NCI-H69 (cell line): ENCODE data around the gene KIF16B.
A peak's percentile ranks its signal among the peaks of the same experiment; 100 is the strongest.

Experiments
- DNase-seq: peaks from one replicate; lab custom pipeline; 2025; lab: John Stamatoyannopoulos, UW

KIF16B gene

DNA sequence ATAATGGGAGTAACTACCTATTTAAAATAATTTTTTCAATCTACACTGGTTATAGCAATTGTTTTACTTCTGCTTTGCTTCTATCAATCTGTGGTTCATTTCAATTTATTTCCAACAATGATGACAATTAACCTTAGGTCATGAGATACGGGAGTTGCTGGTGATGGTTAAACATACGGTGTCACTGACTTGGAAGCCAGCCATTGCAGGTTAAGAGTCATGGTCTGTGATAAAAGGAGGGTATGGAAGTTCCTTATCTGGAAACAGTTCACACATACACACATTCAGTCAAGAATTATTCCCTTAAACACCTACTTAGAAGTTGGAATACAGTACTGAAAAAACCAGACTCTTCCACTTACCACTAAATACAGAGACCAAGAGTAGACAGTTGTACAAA is 180.0 kb downstream of the KIF16B start:
- DNase-seq: no peak

DNA sequence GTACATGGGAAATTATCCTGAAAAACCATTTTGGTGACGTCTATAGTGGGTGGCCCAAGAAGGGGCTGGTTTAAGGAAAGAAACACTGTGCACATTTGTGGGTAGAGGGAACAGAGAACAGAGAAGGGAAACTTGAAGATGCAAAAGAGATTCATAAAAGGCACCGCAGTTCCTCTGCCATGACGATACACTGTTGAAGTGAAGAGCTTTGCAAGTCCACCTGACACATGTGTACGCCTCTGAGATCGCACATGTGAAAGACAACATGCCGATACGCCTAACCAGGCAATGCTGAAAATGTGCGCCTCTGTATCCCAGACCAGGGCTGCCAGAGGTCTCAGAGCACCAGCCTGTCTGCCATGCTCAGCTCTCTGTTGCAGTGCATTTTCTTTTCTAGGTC is 180.9 kb downstream of the KIF16B start:
- DNase-seq: no peak

DNA sequence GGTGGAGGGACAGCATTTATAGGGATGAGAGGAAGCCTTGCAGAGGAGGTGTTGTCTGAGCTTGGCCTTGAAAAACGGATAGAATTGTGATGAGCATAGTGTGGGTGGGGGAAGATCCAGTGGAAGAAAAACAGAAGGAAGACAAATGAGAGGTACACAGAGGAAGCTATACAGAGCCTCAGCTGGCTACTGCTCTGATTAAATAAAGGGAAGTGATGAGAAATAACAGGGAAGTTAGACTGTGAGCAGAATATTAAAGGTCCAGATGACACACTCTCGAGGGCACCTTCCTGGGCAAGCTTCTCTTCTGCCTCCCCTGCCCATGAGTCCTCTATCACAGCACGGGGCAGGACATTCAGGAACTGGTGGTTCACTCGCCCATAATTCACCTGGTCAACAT is 182.3 kb downstream of the KIF16B start:
- DNase-seq: no peak

DNA sequence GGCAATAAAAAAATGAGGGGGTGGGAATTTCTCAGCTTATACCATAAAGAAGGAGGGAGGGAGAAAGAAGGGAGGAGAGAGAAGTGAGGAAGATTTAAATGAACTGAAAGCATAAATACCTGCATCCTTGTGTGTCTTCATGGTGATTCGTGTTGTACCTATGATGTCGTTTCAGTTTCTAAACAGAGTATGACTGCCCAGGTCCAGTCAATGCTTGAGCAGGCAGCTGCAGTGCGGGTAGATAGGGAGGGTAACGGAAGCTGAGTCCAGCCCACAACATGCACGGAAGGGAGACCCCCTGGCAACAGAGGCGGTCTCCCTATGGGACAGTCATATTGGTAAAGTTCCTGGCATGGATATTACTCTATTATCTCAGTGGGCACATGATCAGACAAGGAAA is 184.5 kb downstream of the KIF16B start:
- DNase-seq: no peak

DNA sequence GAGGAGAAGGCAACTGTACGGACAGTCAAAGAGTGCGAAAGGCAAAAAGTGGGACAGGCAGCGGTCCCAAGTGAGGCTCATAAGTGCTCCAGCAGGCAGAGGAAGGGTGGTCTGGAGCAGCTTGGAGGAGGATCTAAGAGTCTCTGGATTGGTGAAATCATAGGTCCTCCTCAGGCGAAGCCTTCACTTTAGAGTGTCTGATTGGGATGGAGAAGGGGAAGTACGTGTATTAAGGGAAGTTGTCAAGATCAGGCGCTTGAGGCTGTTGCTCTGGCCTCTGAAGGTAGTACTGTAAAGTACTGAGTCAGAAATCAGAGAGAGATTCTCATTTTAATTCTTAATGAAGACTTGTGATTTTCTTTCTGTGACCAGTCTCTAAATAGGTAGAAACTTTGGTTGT is 185.6 kb downstream of the KIF16B start:
- no peak for DNase-seq

DNA sequence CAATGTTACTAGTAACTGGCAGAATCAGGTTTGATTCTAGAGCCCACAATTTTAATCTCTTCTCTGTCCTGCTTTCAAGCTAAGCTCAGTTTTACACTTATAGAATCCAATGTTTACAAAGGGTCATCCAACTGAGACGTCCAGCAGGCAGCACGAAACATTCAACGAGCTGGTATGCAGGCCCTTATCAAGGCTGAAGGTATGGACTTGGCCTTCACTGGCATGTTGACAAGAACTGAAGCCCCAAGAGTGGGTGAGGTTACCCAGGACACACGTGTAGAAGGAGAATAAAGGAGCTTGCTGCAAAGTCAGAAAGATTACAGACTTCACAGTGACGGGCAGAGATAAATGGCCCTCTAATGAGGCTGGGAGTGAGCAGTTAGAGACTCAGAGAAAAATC is 187.4 kb downstream of the KIF16B start:
- no peak for DNase-seq

DNA sequence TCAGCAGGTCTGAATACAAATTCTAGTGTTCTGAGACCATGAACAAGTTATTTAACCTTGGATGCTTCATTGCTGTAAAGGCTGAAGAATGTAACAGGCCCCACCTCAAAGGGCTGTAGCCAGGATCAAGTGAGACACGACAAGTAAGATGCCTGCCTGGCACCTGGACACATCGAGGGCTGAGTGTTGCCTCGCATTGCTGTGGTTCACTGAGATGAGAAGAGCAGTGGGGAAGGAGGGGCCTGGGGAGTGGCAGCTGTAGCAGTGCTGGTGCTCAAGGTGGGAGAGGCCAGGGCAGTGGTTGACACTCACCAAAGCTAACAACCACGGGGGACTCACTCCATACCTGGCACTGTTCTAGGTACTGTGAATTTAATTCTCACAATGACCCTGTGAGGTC is 187.8 kb downstream of the KIF16B start:
- no peak for DNase-seq

DNA sequence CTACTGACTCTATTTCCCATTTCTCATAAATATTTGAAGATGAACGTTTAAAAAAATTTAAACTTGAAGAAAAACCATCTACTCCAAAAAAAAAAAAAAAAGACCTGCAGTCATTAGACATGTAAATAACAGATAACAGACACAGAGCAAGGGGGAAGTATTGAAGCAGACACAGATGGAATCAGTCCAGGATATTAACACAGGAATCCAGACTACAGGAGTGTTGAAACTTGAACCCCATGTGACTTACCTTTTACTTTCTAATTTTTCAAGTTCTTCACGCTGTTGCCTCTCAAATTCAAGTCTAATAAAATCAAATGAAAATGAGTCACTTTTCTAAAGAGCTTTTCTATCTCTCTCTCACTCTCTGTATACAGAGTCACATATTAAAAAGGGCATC is 191.8 kb downstream of the KIF16B start:
- no peak for DNase-seq

DNA sequence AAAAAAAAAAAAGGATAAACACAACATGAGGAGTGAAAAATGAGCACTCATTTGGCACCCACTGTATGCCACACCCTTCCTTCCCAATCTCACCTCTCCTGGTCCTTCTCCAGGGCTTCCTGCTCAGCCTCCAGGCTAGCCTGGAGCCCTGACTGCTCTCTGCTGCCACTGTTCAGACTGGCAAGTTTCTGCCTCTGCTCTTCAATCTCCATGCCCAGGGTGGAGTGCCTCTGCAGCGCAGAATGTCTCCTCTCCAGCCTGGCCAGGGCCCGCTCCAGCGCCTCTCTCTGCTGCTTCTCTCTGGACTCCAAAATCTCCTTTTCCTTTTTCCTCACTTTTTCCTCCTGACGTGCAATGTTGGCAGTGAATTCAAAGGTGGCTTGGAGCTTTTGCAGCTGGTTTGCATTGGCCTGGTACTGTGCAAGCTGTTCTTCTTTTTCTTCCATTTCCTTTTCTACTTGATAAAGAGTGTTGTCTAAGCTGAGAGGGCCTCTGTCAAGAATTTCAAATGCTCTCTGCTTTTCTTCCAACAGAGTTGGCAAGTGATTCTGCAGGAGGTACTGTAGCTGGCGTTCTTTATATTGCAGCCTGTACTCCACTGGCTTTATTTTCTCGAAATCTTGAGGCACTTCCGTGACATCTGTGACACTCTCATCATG is 194.4 kb downstream of the KIF16B start:
- DNase-seq: peak; percentile 9

DNA sequence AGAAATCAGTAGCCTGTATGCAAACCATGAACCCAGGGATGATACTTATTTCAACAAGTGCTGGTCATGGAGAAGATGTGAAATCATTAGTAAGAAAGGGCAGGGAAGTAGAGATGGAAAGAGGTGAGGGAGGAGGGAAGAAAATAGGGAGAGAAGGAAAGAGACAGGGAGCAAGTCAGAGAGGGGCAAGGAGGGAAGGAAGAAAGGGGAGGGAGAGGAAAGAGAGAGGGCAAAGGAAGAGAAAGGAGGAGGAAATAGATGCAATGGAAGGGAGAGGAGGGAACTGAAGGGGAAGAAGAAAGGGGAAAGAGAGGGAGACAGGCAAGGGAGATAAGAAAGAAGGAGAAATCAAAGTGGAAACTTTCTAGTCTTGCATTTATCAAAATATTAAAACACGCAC is 195.1 kb downstream of the KIF16B start:
- no peak for DNase-seq

DNA sequence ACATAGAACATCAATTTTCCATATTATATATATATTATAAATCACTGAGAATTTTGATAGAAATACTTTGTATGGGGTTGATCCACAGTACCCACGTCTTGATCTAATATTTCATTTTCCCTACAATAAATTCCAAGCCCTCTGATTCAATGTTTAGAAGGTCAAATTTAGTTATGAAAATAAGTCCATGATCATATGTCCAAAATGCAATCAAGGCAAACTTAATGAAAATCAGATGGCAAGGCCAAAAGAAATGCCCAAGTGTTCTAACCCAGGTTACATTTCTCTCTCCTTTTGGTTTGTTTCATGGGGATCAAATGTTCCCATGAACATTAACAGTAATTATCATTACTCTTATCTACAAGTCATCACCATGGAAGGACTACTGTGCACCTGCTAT is 203.8 kb downstream of the KIF16B start:
- DNase-seq: no peak

DNA sequence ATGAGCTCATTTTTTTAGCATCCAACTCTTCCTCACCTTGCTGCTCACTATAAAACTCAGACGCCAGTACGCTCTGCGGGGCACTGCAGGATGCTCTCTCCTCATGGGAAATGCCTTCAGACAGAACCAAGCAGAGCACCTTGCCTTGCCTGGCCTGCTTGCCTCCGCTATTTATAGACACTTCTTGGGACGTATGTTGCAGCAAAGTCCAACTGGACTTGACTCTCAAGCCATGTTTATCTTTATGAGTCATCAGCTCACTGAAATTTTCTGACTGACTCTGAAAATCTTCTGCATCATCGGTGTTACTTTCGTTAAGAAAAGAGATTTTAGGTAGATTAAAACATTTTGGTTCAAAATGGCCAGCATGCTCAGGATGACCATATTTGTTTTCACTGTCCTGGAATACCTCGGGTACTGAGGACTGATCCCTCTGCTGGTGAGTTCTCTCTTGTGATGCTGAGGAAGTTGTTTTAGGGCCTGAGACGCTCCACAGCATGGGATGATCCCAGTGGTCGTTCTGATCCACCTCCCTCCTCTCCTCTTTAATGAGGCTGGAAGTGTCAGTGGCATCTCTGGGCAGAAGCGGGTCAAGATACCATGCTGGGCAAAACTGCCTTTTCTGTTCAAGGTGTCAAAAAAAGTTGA is 204.5 kb downstream of the KIF16B start:
- DNase-seq: no peak

DNA sequence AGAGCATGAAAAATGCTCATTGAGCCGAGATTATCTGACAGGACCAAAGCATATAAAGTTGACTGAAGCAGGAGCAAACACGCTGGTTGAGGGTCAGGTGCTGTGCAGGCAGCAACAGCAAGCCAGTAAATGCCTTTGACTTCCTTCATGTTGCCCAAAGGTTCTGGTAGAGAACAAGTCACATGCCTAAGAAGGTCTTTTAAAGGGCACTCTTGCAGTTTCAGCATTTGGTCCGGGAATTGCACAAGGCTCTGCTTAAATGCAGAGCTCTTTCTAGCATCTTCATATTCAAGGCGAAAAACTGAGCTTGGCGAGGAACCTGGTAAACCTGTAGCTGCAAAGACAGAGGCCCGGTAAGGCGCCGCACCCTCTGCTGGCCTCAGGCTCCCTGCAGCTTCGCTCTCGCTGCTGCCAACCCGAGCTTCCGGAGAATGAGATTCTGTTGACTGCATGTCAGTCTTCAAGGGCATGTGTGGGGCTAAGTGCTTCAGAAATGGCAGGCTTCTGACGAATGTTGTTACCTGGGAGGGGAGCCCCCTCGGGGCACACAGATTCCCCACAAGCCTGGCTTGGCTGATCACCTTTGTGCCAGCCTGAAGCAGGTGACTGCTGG is 205.2 kb downstream of the KIF16B start:
- DNase-seq: no peak

DNA sequence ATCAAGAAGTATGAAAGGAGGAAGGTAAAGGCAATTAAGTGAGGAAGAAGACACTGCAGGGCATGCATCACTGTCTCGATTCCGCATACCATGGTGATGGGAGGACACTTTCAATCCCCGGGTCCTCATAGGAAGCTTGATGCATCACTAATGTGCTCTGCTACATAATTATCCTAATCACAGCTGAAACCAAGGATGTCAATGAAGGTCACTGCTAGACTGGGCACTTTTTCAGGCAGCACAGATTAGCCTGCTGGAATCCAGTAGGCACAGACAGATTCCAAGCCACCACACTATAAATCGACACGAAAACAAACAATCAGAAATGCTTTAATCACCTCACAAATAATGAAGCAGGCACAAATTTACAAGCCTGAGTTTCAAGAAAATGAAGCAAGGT is 206.7 kb downstream of the KIF16B start:
- no peak for DNase-seq

DNA sequence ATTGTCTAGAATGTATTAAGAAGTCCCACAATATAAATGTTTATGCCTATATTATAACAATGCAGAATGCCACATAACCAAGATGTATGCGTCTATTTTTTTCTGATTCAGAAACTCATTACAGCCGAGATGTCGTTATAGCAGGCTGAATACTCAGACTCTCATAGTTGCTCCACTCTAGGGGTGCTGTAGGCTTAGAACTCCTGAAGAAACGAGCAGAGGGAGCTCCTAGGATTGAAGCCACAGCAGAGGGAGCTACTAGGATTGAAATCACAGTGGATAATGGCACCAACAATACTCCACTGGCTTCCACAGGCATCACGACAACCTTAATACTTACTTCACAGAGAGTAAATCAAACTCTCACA is 208.9 kb downstream of the KIF16B start:
- DNase-seq: no peak

DNA sequence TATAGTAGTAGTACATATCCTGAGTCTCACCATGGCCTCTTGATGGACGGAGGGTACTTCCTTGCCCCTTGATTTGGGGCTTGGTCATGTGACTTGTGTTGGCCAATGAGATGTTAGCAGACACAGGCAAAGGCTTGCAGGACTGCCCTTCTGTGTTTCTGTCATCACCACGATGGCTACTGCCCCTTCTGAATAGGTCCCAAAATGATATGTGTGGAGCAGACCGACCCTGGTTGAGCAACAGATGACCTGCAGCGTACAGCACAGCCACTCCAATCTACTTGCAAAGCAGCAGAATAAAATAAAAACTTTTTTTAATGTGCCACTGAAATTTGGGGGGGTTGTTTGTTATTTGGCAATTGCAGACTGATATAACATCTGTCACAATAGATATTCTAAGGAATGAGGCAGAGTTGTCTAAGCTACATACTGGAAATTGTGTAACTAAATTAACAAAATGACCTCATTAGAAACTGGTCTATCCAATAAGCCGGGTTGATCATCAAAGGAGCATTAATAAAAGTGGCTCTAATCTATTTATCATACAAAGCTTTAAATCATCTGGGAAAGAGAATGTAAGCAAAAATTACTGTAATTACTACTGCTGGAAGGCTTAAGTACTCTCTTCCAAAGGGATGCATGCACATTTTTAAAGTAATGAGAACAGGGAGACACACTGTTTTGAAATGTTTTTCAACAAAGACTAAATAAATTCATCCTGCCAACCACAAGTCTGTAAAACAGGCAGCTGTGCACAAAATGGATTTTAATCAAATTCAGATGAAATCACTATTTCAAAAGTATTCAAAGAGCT is 209.5 kb downstream of the KIF16B start:
- no peak for DNase-seq

DNA sequence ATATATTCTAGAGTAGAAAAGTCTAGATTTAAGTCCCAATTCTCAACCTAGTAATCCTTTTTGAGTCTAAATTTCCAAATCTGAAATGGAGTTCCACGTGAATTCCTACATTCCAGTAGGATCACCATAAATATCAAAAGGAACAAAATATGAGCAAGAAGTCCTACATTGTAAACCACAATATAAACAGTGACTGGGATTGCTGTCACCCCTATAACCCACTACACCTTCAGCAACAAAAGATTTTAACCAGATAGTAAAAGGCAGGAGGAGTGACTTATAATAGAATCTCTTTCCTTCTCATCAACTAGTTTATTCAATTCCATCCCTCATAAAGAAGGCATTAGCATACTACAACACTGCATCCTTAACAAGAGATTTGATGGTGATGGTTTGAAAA is 210.6 kb downstream of the KIF16B start:
- no peak for DNase-seq

DNA sequence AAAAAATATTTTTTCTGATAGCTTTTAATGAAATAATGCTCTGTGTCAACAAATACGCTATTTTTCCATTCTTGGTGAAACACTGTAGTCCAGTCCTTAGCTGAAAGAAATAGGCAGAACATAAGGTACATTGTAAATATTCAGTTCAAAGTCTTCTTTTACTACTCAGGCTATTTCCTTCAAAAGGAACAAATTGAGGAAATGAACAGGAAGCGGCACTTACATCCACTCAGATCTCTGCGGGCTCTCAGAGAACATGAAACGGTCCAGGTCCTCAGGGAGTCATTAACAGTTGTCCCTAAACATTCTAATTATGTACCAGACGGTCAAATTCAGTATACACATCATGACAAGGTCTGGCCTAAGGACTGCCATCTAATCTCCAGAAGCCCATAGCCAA is 212.6 kb downstream of the KIF16B start:
- peak; percentile 69 for DNase-seq

DNA sequence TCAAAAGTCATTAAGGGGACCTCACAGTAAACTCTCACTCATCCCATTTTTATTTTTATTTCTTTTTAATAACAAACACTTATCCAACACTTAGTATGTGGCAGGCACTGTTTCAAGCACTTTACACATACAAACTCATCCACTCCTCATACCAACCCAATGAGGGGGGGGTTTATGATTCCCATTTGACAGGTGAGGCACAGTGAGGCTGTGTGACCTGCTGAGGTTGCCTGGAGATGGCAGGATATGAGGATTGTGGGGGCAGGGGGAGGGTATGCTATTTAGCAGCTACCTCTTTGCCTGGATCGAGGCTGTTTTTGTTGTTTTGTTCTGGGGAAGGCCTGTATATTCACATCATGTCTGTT is 219.8 kb downstream of the KIF16B start:
- DNase-seq: no peak

DNA sequence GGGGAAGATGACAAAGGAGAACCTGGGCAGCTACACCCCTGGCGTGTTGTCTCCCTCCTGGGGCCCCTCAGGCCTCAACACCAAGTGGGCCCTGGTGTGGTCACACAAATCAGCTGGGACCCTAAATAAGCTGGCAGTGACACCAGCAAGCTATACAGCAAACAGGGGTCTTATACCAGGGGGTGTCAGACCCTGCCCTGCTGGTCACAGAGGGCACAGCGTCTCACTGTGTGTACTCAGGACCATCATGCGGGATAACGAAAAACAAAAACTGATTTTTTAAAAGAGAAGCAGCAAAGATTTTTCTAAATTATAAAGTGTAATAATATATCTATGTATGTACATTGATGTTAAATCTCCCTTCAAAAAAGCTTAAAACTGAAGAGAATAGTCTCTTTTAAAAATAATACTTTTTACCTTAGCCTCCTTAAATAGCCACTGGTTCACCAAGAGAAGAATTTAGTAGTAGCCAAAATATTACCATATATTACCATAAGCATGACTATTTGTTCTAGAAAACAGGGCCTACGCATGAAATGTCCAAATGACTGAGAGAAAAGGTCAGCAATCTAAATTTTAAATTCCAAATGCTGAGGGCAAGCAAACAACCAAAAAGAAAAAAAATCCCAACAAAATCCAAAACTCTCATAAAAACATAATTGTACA is 220.4 kb downstream of the KIF16B start:
- DNase-seq: no peak

DNA sequence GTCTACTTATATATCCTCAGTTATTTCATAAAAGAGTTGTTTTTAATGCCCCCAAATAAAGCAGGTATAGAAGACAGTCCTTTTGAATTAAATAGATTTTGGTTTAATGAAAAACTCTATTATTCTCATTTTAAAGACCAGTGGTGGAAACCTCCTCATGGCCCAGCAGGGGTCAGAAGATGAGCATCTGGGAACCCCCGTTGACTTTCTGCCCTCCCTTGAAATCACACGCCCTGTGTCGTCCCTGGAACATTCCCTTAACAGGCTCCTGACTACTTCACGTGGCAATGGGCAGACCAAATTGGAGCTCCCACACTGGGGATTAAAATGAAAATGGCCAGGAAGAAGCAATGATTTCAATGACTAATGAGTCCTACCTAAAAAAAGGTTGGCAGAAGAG is 220.9 kb downstream of the KIF16B start:
- no peak for DNase-seq

DNA sequence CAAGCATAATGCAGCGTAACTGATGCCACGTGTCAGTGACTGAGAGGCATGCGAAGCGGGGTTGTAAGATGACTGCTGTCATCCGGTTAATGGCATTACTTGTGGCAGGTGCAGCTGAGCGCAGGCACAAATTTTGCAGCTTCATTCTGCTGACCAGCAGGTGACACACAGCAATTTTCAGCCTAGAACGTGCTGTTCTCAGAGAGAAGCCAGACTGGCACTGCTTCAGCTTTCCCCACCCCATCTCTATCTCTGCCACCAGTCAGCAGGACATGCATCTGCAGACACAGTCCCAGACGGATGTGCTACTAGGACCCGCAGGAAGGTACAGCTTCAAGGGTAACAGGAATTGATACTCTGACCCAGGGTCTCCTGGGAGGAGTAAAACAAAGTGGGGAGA is 221.8 kb downstream of the KIF16B start:
- no peak for DNase-seq

DNA sequence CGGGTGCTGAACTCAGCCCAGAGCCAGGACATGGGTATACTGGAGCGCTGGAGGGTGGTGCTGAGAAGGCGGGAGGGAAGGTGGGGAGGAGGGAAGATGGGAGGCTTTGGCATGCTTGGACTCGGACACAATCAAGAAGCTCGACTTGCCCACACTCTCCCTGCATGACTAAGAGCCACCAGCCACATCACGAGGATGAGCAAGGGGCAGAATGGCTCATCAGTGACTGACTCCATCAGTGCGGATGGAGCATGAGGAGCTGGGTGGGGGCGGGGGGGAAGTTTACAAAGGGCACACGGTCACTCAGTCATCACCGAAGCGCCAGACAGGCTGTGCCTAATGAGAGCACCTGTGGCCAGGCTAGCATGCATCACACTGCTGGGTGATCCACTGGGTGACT is 222.8 kb downstream of the KIF16B start:
- no peak for DNase-seq
